Raji (cell line): ENCODE data around the gene PGAP3.

Experiments used
- POLR2A ChIP-seq: IDR thresholded peaks from 2 replicates; pipeline ENCODE4 v1.6.1; 2011; ENCODE audit warnings: low read depth, low read length, control low read depth; ENCODE audit not compliant: insufficient read depth

PGAP3 gene

DNA sequence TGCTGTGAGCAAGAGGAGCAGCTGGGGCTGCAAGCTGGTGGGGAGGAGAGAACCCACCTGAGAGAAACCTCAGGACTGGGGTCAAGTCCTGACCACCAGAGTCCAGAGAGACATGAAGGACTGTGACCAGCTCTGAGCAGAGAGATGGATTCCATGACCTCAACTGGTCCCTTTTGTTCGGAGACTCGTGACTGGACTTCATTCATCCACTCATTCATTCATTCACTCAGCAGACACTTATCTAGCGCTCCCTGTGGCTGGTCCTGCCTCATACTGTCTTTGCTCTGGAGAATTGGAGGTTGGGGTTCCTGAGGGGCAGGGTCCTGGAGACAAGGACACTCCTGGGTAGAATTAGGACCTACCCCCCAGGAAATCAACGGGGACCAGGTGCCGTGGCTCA, 16.1 kb upstream of the PGAP3 start:
- TF ChIP-seq POLR2A, result no peak

DNA sequence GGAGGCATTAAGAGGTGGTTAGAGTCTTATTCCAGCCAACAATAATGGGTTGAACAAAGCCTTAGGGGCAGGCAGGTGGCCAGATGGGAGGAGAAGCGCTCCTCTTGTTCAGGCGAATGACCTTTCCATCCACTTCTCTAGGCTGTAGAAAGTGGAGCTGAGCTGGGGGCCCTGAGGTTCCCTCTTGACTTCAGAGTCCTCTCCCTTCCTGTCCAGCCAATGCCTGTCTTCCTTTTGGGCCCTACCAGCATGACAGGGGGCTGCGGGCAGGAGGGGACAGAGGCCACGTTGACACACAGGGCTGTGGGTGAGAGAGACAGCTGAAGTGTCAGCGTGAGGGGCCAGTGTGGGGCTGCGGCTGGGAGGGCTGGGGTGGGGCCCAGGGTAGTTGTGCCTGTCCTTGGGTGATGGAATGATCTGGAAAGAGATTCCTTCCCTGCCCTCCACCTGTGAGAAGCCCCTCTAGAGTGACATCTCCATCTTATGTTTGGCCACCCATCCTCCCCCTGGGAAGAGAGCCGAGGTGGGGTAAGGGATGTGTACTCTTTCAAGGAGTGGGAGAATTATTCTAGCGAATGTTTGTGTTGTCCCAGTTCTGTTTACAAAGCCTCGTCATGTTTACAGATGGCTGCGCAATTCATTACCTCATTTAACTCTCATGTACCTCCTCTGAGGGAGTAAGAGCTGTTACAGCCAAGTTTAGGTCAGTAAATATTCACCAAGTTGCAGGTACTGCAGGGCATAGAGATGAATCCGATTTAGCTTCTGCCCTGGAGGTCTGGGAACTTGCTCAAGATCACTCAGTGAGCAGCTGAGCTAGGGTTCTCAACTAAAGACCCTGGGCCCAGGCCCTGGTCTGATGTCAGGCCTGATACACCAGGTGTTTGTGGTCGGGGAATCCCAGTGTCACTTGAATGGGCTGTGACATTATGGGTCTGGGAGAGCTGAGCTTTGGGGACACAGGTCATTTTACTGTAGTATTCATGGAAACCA, 15.3 kb upstream of the PGAP3 start:
- no peak for TF ChIP-seq POLR2A

DNA sequence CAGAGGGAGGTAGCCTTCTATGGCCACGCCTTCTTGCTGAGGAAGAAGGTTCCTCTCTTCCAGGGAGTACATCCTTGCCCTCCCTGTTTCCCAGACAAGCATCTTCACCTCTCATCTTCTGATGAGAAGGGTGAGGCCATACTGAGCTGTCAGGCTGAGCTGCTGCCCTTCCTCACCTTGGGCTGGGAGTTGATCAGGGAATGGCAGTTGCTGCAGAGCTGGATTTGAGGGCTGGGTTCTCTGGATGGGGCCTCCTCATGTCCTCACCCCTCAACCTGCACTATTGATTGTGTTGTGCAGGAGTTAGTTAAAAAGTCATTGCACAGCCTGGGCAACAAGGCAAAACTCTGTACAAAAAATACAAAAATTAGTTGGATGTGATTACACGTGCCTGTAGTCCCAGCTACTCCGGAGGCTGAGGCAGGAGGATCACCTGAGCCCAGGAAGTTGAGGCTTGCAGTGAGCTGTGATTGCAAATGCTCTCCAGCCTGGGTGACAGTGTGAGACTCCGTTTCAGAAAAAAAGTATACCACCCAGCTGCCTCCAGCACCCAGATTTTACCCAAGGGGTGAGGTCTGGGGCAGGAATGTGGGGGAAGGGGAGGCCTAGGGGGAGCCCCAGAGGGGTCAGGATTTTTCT, 14.0 kb upstream of the PGAP3 start:
- no peak for TF ChIP-seq POLR2A

DNA sequence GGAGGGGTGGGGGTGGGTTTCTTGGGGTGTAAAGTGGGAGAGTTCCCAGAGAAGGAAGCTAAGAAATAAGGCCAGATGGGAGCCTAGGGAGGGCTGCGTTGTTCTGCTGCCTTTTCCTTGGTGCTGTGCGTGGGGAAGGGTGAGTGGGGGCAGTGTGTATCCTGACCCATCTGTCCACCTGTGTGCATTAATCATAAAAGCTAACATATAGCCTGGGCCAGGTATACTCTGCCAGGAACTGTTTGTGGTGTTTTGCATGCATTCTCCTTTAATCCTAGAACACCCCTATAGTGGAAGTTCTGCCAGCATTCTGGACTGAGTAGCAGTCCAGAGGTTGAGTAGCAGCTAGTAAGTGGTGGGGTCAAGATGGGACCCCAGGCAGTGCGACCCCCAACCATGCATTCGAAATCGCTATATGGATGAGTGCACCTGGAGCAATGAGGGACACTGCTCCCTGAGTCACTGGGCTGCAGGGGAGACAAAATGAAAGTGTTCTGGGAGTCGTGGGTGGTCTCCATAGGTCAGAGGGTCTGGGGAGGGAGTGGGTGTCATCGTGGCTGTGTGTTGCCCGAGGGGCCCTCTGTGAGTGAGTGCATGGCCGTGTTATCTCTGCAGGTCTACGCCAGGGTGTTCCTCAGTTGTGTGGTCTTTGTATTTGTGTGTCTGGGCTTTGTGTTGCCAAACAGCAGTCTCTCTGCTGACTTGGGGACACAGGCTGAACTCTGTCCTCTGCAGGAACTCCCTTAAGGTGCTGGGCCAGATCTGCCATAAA, 13.3 kb upstream of the PGAP3 start:
- no peak for TF ChIP-seq POLR2A

DNA sequence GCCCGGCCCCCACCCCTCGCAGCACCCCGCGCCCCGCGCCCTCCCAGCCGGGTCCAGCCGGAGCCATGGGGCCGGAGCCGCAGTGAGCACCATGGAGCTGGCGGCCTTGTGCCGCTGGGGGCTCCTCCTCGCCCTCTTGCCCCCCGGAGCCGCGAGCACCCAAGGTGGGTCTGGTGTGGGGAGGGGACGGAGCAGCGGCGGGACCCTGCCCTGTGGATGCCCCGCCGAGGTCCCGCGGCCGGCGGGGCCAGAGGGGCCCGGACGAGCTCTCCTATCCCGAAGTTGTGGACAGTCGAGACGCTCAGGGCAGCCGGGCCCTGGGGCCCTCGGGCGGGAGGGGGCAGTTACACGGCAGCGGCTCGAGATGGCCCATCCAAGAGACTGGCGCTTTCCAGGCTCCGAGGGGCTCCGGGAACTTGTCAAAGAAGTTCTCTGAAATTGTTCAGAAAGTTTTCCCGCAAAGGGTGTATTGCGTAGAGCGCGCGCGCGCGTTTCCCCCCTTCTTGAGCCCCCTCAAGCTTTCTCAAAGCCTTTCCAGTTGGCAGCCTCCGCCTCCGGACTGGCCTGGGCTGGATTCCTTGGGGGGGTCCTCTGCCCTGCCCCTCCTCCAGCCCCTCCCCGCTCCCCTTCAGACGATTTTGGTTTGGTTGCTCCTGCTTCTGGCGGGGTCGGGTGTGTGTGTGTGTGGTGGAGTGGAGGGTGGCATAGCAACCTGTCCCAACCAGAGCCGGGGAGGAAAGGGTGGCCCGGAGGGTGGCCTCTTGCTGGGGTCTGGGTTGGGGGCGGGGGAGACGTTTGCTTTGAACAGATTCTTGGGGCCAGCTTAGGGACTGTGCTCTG, 12.5 kb upstream of the PGAP3 start:
- no peak for TF ChIP-seq POLR2A

DNA sequence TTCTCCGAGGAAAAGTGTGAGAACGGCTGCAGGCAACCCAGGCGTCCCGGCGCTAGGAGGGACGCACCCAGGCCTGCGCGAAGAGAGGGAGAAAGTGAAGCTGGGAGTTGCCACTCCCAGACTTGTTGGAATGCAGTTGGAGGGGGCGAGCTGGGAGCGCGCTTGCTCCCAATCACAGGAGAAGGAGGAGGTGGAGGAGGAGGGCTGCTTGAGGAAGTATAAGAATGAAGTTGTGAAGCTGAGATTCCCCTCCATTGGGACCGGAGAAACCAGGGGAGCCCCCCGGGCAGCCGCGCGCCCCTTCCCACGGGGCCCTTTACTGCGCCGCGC, 11.9 kb upstream of the PGAP3 start, which contains the start of gene ERBB2:
Gene ERBB2 (plus strand): TSS at position 247 of the 330 bp plus-strand sequence. CDS start 175 bp downstream, outside the sequence.
- no peak for TF ChIP-seq POLR2A

DNA sequence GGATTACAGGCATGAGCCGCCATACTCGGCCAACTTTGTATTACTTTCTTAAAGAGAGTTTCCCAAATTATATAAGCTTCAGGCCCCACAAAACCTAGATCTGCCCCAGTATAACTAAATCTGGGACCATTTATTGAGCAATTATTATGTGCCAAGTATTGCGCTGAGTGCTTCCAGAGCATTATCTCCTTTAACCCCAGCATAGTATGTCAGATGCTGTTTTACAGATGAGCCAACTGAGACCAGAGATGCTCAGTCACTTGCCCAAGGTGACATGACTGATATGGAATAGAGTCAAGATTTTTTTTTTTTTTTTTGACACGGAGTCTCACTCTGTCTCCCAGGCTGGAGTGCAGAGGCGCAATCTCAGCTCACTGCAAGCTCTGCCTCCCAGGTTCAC, 10.1 kb upstream of the PGAP3 start:
- no peak for TF ChIP-seq POLR2A

DNA sequence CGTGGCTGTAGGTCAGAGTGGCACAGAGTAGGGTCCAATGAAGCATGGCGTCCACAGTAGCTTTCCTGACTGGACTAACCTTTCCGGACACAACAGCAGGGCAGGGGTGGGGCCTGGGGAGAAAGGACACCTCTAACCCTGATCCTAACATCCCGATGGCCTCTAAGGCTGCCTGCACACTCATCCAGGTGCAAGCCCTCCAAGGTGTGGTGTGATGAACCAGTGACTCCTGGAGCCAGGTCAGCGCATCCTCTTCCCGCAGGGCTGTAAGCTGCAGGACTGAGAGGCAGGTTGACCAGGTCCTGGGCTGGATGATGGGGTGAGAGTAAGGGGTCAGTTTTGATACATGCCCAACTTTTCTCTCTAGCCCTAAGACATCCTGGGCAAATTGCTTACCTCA, 8.9 kb upstream of the PGAP3 start:
- no peak for TF ChIP-seq POLR2A

DNA sequence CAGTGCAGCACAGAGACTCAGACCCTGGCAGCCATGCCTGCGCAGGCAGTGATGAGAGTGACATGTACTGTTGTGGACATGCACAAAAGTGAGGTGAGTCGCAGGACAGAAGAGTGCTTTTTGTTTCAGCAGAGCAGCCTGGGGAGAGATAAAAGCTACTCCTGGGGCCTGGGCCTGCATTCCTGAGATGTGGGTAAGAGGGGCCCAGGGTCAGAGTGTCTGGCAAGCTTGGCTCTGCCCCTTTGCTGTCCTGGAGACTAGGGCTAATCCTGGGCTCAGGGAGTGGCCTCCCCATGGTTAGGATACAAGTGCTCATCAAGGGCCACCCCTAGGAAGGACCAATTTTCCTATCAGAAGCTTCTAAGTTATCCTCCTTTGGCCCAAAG, 7.2 kb upstream of the PGAP3 start:
- TF ChIP-seq POLR2A, result no peak

DNA sequence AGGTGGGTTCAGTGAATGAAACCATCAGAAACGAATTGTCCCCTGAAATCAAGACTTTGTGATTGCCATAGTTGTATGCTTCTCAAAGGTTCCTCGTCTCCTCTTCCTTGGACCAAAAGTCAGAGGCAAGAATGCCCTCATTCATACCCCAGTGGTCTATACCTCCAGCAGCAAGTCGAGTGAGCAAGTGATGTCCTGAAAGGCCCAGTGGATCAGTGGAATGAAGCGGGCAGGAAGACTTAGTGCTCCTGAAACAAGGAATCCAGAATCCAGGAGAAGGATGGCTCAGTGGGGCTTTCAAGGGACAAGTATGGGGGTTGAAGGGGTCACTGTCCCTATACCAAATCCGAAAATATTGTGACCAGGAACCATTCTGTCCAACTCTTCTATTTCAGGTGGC, 6.7 kb upstream of the PGAP3 start:
- TF ChIP-seq POLR2A, result no peak

DNA sequence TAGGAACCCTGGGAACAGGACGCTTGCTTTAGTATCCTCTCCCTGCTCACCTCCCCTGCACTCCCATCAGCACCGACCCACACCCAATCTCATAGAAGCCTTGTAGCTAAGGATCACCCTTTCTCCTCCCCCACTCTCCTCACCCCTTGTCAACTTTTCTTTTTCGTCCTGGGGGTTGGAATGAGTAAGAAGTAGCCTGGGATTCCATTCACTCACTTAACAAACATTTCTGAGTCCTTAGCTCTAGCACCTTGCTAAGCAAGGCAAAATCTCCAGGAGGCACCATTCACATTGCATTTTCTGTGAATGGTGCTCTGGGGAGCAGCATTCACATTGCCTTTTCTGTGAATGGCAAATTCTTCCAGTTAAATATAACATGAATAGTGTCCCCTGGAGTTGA, 1.1 kb upstream of the PGAP3 start:
- TF ChIP-seq POLR2A, result no peak

DNA sequence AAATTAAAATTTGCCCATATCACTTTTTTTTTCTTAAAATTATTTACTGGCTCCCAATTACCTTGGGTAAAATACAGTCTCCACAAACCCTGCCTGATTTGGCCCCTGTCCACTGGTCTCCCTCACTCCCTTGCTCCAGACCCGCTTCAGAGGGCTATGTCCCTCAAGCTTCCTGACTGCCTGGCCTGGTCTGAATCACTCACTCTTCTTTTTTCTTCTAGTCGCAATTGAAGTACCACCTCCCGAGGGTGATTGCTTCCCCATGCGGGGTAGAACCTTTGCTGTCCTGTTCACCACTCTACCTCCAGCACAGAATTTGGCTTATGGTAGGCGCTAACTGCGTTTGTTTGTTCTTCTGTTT, 598 bp upstream of the PGAP3 start:
- TF ChIP-seq POLR2A, result no peak

DNA sequence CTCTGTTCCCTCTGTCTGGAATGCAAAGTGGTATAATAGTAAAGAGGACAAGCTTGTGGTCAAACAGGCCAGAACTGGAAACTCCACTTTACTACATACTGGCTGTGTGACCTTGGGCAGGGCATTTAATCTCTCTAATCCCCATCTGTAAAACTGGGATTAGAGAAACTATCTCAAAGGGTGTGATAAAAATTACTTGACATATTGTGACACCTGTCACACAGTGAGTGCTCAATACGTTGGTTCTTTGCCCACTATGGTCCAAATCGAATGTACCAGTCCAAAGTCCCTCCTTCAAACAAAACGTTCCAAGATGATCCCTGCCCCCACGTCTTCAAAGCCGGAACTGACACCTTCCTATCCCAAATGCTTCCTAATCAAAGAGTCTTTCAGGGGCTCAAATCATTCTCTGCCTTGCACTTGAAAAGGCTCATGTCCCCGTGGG, 734 bp downstream of the PGAP3 start:
- TF ChIP-seq POLR2A, result no peak

DNA sequence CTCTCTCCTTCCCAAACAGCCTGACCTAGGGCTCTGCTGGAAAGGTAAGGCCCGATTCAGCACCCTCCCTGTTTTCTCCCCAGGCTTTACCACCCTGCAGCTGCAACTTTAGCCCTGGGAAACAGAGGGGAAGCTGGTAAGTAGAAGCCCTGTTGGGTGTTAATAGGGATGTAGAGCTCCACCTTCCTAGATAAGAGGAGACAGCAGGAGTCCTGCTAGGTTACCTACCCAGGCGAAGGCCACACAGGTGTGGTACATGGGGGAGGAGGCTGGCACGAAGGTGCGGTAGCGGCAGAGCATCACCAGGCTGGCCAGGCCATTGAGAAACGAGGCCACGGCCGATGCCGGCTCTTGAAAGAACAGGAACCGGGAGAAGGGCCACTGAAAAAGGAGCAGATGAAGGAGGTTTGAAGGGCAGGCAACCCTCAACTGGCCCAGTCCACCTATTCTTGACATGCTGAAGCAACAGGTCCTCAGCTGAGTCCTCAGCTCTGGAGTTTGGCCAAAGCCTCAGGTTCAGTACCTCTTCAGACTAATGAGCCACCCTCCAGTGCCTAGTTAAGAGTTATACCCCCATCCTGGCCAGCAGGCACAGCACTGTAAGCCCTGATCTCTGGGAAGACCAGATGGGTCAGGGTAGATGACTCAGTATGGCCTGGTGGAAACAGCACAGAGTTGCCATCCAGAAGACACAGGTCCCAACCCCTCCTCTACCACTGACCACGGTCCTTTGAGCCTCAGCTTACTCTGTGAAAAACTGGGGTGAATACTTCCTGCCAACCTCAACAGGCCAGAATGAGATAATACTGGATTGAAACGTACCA, 3.3 kb downstream of the PGAP3 start:
- no peak for TF ChIP-seq POLR2A
